Fibroblast of pulmonary artery (primary cell): ENCODE data around the gene HDAC4.
A peak's percentile ranks its signal among the peaks of the same experiment; 100 is the strongest.

Experiments
- DNase-seq: peaks from one replicate; pipeline ENCODE4 v3.0.0-alpha.2; 2010; ENCODE audit warnings: low read depth
- H3K4me3 ChIP-seq: replicated peaks from 2 replicates; pipeline ENCODE4 v1.5.1; 2011; ENCODE audit warnings: low read depth, mild to moderate bottlenecking, control low read depth, low read length, moderate library complexity
- CTCF ChIP-seq: IDR thresholded peaks from 2 replicates; pipeline ENCODE4 v1.5.1; 2011; ENCODE audit warnings: mild to moderate bottlenecking, control low read depth, low read length, inconsistent platforms; ENCODE audit errors: missing control alignments

Gene HDAC4

DNA sequence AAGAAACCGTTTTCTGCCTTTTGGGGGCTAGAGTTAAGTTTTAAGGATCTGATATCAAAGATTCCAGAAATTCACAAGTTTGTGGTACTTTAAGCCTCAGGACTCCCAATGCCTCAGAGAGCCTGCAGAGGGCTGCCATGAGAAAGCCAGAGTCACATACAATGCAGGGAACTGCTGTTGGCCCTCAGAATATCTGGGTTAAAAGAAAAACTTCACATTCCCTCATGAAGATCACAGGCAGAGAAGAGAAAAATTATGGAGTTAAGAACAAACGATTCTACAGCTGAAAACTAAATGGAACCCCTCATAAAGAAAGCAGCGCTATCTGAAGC is 39.5 kb downstream of the HDAC4 start:
- DNase-seq: peak; percentile 26
- peak; percentile 43 for TF ChIP-seq CTCF
- H3K4me3 ChIP-seq: no peak overlapping the region

- no peak for DNase-seq
- no peak overlapping the region for H3K4me3 ChIP-seq
- no peak for TF ChIP-seq CTCF
Measured at GRCh38 chr2:239360421-239361310, 40.2 kb downstream of the HDAC4 start.

DNA sequence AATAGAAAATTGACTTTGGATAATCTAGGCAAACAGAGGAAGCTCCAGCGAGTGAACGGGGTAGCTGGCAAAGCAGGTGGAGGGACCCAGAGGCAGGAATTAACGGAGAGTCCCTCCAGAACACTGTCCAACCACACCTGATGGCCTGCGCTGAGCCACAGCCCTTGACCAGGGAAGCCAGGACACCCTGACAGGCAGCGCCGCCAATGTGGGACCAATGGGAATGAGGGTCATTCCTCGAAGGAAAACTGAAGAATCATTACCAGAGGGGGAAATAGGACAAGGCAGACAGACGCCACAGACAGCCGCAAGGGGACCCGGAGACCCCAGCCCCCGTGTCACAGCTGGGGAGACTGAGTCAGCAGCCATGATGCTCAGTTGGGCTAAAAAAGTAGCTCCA is 40.8 kb downstream of the HDAC4 start:
- H3K4me3 ChIP-seq: no peak overlapping the region
- TF ChIP-seq CTCF: no peak
- no peak for DNase-seq

DNA sequence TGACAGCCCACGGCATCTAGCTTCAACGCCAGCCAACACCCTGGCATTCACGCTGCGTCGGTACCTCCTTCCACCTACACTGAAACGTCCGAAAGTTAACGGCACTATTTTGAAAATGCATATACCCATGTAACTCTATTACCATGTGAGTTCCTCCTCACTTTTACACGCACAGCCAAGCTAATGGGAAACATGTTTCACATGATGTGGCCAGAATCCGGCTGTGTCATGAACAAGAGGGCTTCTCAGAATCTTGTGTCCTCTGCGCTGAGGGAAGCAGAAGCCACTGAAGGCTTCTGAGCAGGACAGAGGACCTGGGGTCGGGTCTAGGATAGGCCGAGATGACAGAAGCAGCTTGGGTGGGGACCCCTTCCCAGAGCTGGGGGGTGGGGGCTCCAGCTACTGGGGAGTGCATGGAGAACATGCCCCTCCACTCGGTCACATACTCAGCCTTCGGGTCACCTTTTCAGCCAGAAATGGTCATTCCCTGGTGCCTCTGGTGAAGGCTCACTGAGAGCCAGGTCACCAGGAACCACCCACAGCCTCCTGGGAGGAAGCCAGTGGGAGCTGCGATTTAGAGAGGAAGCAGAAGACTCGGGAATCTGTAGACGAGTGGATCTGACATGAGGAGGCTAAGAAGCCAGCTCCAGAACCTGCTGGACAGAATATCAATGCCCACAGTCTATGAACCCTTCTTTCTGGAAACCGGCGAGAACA is 41.5 kb downstream of the HDAC4 start:
- no peak overlapping the region for H3K4me3 ChIP-seq
- TF ChIP-seq CTCF: no peak
- DNase-seq: no peak

DNA sequence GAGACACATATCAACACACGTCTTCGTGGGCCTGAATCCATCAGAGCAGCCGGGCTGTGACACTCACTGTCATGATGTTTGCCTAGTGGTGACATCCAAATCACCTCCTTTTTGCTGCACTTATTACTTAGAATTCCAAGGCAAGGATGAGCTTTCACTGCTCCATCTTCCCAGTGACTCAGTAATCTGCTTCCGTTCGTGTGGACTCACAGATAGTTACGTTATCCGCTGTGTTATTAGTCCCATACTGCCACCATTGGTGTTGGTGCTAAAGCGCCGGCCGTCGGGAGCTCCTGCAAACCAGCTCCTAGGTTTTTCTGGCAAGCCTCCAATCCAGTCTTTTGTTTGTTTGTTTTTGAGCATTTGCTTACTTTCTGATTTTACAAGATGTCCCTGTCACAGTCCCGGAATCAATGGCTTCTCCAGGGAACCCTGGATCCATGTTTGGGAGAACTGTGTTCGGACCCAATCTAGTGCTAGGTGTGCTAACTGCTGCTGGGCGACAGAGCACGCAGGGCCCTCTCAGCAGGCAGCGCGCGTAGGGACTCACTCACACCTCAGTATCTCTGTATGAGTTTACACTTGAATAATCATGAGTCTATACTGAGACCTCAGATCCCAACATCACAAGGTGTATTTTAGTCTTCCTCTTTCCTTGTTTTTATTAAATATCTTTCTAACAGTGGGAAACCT is 42.6 kb downstream of the HDAC4 start:
- TF ChIP-seq CTCF: no peak
- DNase-seq: no peak
- H3K4me3 ChIP-seq: no peak overlapping the region

GRCh38 chr2:239355724-239356123 is 45.1 kb downstream of the HDAC4 start:
- no peak for TF ChIP-seq CTCF
- no peak overlapping the region for H3K4me3 ChIP-seq

More at GRCh38 chr2:239355724-239356123, 45.1 kb downstream of the HDAC4 start:
- peak; percentile 72 for DNase-seq
